Hematopoietic multipotent progenitor cell treated with erythropoietin and hydrocortisone succinate and interleukin-3 and kit ligand, for 4 days (in vitro differentiated cells): Measurements from ENCODE around the gene CPNE5.
"Not testable (repeated sequence)": the region's sequence is repeated elsewhere in the genome, so short reads cannot be mapped to it uniquely, and the experiment has no call there.

Experiments
- DNase-seq: peaks from one replicate; pipeline ENCODE4 v3.0.0-alpha.2; 2015

The CPNE5 gene

DNA sequence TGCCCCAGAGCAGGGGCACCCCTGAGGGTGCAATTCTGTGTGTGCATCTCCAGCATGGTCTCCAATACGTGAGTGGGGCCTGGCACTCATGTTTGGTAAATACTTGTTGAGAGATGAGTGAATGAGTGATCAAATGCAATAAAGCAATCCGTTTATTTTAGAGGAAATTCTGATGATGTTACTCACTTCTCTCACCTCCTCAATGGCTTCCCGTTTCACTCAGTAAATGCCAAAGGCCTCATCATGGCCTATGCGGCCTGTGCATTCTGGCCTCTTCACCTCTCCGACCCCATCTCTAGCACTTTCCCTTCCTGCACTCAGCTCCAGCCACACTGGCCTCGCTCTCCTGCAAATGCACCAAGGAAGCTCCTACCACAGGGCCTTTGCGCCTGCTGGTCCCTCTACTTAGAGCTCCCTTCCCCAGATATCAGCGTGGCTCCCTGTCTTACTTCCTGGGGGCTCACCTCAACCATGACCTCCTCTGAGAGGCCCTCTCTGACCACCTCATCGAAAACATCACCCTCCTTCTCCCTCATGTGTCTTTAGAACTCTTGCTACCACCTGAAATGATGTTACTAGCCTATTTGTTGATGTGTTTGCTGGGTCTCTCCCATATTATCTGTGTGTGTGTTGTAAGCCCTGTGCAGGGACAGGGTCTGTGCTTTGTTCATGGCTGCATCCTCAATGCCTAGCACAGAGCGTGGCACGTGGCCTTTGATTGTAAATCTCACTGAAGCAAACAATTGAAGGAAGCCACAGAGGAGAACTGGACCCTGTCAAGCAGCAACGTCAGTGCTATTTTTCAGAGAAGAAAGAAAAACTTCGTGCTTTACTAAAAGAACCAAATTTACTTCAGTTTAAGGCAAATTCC, 99.1 kb downstream of the CPNE5 start:
- DNase-seq: no peak

- no peak for DNase-seq
These were observed 101.1 kb downstream of the CPNE5 start for GRCh38 chr6:36738108-36738507.

DNA sequence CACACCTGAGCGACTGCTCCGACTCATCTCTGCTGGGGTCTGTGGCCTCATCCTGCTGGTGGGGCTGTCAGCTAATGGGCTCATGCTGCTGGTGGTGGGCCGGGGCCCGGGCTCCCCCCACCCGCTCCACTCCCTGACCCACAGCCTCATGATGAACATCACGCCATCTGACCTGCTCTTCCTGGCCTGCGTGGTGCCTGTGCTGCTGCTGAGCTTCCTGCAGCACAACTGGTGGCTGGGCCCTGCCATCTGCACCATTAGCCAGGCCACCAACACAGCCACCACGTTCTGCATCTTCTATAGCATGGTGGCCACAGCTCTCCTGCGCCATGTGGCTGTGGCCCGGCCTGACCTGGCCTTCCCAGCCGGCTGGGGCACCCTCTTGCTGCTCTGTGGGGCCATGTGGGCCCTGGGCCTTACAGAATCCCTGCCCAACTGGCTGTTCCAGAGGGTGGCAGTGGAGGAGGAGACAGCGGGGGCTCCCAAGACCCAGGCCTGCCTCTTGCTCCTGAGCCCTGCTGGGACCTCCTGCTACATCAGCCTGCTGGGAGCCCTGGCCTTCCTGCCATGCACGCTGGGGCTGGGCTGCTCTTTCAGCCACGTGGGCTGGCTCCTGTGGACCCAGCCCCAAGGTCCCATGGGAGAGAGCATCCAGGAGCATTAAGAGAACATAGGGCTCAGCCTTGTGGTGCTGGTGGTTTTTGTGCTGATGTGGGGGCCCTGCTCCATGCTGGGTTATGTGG, 102.0 kb downstream of the CPNE5 start:
- DNase-seq: no peak

DNA sequence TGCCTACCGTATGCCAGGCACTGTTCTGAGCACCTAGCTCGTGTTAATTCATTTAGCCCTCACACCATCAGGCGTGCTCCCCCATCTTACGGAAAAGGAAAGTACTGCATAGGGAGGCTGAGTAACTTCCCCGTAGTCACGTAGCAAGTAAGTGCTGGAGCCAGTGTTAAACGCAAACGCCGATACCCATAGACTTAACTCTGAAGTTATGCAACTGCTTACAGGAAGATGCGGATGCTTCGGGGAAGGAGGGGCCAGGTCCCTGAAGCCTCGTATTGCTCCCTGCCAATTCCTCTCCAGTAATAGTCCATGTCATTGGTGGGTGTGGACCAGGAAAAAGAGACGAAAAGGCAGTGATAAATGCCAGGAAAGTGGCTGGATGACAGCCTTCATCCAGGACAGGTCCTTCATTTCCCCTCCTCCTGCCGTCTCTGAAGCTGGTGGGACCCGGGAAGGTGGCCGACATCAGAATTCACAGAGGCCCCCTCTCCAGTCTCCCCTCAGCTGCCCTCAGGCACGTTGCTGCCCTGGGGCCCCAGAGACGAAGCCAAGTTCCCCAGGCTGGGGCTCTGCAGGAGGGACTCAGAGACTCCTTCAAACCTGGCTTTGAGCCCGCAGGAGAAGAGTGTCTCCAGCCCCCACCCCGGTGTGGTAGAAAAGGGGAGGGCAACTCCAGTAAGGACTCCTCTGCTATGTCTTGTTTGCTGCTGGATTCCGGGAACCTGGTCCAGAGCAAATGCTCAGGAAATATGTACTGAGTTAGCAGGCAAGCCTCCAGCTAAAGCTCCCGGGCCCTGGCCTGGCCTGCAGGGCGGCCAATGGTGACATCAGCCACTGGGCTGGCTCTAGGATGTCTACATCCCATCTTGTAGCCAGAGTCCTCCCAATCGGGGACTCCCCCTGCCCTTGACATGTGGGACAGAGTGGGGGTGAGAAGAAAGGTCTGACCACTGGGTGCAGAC, 103.9 kb downstream of the CPNE5 start:
- DNase-seq: peak; percentile 72

GRCh38 chr6:36734486-36735060, 104.7 kb downstream of the CPNE5 start:
- no peak for DNase-seq

DNA sequence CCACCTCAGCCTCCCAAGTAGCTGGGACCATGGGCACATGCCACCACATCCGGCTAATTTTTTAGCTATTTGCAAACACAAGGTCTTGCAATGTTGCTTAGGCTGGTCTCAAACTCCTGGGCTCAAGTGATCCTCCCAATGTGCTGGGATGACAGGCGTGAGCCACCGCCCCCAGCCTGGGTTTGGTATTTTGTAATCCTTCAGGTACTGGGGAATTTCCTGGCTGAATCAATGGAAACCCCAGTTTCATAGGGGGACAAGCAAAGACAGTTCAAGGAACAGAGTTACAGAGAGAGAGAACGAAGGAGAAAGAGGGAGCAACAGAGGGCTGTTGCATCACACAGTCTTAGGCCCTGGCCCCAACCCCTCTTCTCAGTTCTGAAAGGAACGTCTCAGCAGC, 105.9 kb downstream of the CPNE5 start:
- DNase-seq: no peak

DNA sequence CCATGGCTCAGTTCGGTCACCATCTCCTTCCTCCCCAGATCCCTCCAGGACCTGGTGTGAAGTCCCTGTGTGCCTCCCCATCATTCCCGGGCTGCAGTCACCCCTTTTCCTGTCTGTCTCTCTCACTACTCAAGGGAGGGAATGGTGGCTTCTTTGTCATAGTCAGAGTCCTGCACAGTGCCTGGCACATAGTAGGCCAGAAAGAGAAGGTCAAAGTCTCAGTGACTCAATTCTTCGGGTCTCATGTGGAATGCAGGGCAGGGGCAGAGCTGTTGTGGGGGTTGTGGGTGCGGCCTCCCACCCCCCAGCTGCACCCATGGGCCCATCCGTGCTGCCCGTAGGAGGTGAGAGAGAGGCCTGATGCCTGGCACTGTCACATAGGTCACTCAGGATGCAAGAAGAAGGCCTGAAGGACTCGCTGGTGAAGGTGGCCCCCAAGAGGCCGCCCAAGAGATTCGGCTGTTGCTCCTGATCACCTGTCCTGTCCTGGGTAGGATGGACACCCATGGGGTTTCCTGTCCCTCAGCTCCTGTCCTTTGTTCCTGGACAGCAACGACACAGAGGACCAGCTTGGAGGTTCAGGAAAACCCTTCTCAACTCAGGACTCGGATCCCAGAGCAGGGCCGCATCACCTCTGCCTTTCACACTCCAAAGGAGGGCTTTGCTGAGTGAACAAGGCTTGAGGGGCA, 107.5 kb downstream of the CPNE5 start:
- no peak for DNase-seq

DNA sequence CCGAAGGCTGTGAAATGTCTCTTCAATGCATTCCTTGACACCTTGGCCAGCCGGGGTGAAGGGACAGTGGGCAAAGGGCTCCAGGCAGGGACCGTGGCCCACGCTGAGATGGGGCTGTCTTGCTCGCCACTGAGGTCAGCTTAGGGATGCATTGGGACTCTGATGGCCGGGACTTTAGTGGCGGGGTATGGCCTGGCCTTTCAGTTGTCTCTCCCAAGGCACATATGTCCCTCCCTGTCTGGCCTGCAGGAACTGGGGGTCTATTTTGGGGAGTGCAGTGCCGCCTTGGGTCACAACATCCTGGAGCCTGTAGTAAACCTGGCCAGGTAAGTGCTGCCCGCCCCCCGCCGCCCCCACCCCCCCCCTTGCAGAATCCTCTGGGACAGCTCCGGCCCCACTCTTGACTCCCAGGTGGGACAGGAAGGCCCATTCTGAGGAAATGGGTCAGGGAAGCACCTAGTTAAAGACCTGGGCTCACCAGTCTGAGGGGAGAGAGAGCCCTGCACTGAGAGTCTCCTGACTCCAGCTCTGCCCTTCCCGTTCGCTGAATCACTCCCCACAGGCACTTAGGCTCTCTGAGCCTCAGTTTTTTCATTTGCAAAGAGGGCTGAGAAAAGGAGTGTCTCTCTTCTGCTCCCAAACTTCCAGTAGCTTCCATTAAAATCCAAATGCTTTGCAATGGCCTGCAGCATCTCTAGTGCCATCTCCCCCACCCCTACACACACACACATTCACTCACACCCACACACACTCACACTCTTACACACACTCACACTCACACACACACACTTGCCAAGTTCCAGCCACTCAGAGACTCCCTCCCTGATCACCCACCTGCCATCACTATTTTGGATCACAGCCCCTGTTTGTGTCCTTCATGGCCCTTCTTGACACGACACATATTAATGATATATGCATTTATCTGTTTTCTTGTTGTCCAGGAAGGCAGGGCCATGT, 108.5 kb downstream of the CPNE5 start:
- no peak for DNase-seq

GRCh38 chr6:36729161-36729524, 110.1 kb downstream of the CPNE5 start:
- no peak for DNase-seq

DNA sequence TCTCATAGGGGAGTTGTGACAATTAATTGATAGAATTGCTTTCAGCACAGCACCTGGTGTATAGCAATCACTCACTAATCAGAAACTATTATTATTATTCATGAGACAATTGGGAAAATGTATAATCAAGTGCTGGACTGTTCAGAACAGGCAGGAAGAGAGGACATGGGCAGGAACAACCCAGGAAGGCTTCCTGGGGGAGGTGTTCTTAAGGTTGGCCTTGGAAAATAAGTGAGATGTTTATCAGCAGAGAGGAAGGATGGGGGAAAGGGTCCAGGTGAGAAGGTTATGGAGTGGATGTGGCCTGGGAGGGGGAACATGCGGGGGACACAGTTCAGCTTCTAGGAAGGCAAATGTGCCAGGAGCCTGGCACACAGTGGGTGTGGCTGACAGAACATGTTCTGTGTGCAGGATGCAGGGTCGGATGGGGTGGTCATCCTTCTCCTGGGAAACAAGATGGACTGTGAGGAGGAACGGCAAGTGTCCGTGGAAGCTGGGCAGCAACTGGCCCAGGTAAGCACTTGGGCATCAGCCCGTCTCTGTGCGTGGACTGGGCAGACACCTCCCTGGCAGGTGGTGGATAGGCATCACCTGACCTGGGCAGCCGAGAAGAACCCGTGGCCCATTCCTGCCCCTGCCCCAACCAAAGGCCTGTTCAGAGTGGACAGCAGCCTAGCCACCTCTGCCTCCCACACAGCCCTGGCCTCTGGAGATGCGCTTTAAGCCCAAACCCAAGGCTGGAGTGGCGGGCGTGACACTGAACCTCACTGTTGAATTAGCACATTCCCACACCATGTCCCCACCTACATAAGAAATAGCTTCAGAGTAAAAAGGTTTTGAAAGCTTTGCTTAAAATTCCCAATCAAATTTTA, 110.7 kb downstream of the CPNE5 start:
- no peak for DNase-seq

DNA sequence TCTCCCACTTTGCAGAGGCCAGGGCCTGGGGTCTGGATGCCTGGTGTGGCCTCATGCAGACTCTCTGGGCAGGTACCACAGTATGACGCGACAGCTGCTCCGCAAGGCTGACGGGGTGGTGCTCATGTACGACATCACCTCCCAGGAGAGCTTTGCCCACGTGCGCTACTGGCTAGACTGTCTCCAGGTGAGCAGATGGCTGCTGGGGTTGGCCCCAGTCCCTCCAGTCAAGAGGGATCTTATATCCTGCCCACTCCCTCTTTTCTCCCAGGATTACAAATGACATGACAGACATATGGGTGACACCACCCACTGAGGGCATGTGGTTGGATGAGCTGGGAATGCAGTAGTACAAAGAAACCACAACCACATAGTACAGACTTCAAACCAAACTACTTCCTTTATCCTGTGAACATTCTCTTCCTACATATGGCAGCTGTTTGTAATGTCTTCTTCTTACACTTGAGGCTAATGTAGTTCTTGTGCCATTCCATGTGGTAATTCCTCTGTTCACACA, 111.7 kb downstream of the CPNE5 start:
- peak; percentile 37 for DNase-seq

DNA sequence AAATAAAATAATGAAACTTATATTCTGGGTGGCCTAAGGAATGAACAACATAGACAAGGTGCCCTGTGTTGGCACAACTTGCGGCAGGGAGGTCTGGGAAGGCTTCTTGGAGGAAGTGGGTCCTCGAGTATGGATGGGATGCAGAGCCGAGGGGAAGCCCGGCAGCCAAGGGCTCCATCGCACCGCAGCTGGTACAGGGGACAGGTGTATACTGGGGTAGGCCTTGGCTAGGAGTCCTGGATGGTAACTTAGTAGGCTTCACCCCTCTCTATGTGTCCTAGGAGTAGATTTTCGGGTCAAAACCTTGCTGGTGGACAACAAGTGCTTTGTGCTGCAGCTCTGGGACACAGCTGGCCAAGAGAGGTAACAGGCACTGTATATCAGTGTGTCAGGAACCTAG, 113.7 kb downstream of the CPNE5 start:
- DNase-seq: no peak

- peak; percentile 75 for DNase-seq
These were observed 114.5 kb downstream of the CPNE5 start for GRCh38 chr6:36724514-36725390.

GRCh38 chr6:36723992-36724391, 115.3 kb downstream of the CPNE5 start:
- not testable (repeated sequence) for DNase-seq

DNA sequence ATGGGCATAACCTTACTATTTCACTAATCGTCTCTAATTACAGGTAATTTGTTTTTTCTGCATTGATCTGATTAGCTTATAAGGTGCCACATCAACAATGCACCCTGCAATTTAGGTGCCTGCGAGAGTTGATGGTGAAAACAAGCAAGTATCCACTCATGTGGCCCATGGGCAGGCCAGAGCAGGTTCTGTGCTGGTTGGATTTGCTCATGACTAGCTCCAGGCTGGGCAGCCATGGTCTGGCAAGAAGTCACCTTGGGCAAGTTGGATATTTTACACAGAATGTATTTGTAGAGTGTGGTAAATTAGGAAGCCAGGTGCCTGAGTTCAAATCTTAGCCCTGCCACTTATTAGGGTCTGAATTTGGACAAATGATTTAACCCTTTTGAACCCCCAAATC, 116.4 kb downstream of the CPNE5 start:
- no peak for DNase-seq

- DNase-seq: no peak
These were observed 116.9 kb downstream of the CPNE5 start for GRCh38 chr6:36722365-36722764.

GRCh38 chr6:36721369-36722140, 117.7 kb downstream of the CPNE5 start:
- no peak for DNase-seq
